ENCODE measurements around the gene JKAMP.
A peak's percentile ranks its signal among the peaks of the same experiment; 100 is the strongest.
"Not testable (repeated sequence)": the region's sequence is repeated elsewhere in the genome, so short reads cannot be mapped to it uniquely, and the experiment has no call there.

Gene JKAMP

DNA sequence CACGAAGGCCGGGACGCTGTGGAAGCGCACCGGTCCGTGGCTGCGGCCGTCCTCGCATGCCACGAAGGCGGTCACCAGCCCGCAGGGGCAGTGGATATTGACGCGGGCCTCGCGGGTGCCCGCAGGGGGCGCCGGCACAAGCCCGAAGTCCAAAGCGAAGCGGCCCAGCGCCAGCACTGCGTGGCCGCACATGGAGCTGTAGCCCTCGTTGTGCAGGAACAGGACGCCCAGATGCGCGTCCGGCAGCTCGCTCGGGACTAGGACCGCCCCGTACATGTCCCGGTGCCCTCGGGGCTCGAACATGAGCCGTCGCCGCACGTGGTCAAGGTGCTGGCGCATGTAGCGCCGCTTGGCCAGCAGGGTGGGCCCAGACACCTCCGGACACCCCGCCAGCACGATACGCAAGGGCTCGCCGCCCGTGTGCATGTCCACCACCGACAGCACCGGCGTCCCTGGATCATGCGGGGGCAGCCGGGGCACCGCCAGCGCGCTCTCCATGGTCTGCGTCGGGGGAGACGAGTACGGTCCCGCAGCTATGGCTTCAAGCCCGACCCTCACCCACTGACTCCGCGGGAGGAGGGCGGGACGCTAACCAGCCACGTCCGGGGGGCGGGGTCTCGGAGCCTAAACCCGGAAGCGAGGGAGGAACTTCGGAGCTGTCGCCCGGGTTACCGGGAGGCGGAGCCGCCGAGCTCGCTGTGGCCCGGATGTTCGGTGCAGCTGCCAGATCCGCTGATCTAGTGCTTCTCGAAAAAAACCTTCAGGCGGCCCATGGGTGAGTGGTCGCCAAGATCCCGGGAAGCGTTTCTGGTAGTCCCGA, at the start of gene JKAMP, which contains the start of gene L3HYPDH:
JKAMP (plus strand) TSS at position 699 of the 820 bp plus-strand sequence; CDS start at position 772, 73 bp downstream.
L3HYPDH (minus strand) TSS at position 590 of the 820 bp plus-strand sequence; CDS start at position 498, 92 bp downstream.
- DNase-seq: peak; percentile 99

GRCh38 chr14:59435101-59435500, 49.2 kb upstream of the JKAMP start:
- no peak for DNase-seq

DNA sequence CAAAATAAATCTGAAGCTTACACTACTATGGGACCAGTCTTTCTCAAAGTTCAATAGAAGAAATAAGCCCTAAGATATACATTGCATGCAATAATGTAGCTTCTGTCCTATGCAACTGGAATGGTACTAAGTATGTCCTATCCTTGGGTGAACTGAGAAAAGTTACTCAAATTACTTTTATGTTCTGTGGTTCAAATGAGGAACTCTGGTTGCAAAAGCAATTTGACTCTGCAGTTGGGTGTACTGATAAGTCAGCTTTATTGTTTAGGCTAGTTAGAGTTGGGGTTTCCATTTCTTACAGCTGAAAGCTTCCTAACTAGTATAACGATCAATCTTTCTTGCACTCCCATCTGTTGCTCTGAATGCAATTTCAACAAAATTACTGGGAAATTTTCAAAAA, 48.3 kb upstream of the JKAMP start:
- DNase-seq: no peak

- DNase-seq: no peak
Observed at GRCh38 chr14:59438195-59438647, 46.1 kb upstream of the JKAMP start.

- no peak for DNase-seq
Observed at GRCh38 chr14:59439256-59439965, 44.9 kb upstream of the JKAMP start.

- DNase-seq: not testable (repeated sequence)
Observed at GRCh38 chr14:59448673-59449072, 35.6 kb upstream of the JKAMP start.

DNA sequence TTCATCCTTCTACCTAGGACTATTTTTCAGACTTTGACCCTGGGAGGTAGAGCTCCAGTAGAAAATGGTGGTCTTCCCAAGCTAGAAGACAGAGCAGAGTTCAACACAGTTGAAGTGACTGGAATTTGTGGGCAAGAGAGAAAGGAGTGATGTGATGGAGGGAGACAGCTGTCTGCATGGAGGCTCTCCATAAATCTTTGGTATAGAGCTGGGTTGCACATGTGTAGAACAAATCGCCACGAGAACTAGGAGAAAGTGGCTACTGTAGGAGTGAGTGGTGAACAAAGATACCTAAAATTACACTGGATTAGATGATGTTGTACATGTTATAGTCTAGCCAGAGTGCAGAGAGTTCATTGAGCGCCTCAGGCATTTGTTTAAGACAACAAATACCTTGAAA, 33.6 kb upstream of the JKAMP start:
- no peak for DNase-seq

DNA sequence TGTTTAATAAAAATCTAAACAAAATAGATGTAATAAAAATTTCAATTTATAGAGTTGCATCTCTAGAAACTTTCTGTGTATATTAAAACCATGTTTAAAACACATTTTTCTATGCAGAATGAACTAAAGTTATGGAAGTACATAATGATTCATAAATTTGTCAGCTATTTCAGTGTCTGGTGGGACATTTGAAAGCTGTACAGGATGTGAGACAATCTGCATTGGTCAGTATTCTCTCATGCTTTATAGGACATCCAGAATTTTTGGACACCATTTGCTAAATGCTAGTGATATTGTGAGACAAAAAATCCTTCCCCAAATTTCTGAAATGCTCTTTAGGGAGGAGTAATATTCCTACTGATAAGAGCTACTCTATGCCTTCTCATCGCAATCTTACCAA, 32.5 kb upstream of the JKAMP start:
- DNase-seq: no peak

- no peak for DNase-seq
Observed at GRCh38 chr14:59454139-59454538, 30.2 kb upstream of the JKAMP start.

DNA sequence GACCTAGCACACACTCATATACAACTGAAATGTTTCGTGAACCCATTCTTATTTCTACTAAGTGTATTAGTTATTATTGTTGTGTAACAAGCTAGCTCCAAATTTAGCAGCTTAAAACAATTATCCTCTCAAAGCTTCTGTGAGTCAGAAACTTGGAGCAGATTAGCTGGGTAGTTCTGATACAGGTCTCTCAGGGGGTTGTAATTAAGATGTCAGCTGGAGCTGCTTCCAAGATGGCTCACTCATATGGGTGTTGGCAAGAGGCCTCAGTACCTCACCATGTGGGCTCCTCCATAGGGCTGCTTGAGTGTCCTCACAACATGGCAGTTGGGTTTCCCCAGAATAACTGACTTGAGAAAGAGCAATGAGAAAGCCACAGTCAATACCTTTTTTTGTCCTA, 28.9 kb upstream of the JKAMP start:
- DNase-seq: no peak

DNA sequence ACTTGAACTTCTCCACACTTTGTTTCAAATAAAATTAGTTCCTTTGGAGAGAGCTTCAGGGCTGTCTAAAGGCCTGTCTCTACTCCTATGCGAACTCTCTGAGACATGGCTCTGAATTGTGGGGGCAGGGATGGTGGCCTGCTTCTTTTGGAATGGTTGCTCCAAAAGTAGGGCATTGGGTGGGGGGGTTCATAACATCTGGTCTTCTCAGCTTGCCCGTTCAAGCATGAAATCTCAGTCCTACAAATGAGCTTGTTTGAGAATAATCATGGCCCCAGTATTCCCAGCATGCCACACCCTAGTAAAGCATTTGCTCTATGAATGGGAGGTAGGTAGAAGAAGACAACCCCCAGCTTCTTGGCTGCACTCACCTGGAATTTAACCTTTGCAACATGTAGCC, 25.8 kb upstream of the JKAMP start:
- no peak for DNase-seq

DNA sequence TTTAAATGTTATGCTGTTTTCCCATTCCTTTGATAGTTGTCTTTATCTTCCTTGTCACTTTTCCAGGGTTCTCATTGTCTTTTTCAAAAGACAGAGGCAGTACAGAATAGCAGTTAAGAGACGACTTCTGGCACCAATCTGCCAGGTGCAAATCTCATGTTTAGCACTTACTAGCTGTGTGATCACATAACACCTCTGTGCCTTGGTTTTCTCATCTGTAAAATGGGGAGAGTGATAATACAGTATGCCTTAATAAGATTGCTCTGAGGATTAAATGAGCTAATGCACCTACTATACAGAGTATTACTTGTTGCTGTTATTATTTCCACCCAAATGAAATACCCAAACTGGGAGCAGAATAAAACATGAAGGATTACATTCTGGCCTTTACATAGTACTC, 23.9 kb upstream of the JKAMP start:
- DNase-seq: no peak

DNA sequence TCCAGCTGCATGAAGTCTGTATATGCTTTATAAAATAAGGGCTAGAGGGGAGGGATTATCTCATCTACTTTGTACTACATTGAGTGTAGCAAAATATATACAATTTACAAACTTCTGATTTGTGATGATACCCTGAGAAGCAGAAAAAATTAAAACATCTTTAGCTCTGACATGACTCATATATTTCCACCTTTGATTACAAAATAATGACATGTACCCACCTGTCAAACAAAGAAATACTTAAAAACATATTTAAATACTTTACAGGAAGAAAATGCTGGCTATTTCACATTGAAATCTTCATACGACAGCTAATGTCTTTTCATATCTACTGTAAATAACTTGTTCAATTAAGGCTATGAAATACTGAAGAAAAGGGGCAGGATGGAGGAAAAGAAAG, 22.4 kb upstream of the JKAMP start:
- no peak for DNase-seq

GRCh38 chr14:59463787-59464485, 20.4 kb upstream of the JKAMP start:
- peak; percentile 38 to 54 for DNase-seq

- DNase-seq: peak; percentile 51 to 59
Observed at GRCh38 chr14:59464486-59465315, 19.6 kb upstream of the JKAMP start.

- DNase-seq: peak in 1 of 2 donors; percentile 52
Observed at GRCh38 chr14:59465316-59466135, 18.8 kb upstream of the JKAMP start, which contains the start of gene GPR135. Gene GPR135, minus strand, starts transcription at chr14:59465380. Its CDS starts 154 bp downstream, at chr14:59465226.

- no peak for DNase-seq
Observed at GRCh38 chr14:59474172-59474571, 10.1 kb upstream of the JKAMP start.

GRCh38 chr14:59475709-59476108, 8.6 kb upstream of the JKAMP start:
- DNase-seq: no peak

GRCh38 chr14:59478540-59478939, 5.8 kb upstream of the JKAMP start:
- DNase-seq: no peak

DNA sequence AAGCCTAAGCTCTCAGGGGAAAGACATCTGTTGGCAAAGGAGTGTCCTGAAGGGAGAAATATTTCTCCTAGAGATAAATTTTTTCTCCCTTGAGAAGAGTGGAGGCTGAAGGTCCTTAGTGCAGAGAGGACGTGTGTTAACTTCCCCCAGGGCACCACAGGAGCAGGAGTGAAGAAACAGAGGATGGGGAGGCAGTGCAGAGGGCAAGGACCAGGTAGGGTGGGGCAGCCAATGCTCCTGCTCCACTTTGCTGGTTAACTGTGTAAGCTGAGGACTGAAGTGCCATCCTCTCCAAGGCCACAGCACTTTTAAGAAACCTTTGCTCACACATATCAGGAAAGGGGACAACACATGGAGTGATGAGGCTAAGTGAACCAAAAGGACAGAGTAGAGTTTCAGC, 4.2 kb upstream of the JKAMP start:
- DNase-seq: no peak

DNA sequence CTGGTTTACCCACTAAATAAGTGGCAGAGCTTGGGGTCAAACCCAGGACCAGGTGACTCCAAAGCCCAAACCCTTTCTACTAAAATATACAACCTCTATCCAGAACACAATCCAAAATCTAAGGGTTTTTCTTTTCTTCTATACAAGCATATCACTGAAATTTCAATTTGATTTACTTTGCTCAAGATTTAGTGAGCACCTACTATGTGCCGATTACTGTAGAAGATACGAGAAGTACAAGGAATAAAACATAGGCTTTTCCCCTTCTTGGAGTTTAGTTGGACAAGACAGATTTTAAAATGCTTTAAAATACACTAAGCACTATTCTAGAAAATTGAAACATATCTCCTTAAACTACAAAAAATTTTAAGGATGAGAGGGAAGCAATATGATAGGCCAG, 2.9 kb upstream of the JKAMP start:
- DNase-seq: no peak
